Measurements from ENCODE around the gene ARGLU1.

ARGLU1 gene

DNA sequence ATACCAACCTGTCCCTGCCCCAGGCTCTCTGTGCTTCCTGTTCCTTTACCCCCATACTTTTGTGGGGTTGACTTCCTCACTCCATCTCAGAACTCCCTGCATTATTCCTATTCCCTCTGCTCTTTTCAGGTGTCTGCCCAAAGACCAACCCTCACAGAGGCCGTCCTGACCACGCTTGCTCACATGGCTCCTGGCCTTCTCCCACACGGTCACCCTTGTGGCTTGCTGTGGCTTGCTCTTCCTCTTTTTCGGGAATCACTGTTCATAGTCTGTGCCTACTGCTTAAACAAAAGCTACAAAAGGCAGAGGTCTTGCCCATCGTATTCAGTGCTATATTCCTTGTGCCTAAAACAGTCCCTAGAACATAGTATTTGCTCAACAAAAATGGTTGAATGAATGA, 25.2 kb upstream of the ARGLU1 start:
- peak; percentile 49 for DNase-seq (ENCODE audit: low read depth)

GRCh38 chr13:106591299-106591698, 23.4 kb upstream of the ARGLU1 start:
- no peak overlapping the region for H3K4me3 ChIP-seq (ENCODE audit: low read depth, low read length)
- TF ChIP-seq MYC (IDR thresholded peaks at IDR 0.05; ENCODE audit: low read depth, low read length) = no peak
- TF ChIP-seq, protein P1, sequence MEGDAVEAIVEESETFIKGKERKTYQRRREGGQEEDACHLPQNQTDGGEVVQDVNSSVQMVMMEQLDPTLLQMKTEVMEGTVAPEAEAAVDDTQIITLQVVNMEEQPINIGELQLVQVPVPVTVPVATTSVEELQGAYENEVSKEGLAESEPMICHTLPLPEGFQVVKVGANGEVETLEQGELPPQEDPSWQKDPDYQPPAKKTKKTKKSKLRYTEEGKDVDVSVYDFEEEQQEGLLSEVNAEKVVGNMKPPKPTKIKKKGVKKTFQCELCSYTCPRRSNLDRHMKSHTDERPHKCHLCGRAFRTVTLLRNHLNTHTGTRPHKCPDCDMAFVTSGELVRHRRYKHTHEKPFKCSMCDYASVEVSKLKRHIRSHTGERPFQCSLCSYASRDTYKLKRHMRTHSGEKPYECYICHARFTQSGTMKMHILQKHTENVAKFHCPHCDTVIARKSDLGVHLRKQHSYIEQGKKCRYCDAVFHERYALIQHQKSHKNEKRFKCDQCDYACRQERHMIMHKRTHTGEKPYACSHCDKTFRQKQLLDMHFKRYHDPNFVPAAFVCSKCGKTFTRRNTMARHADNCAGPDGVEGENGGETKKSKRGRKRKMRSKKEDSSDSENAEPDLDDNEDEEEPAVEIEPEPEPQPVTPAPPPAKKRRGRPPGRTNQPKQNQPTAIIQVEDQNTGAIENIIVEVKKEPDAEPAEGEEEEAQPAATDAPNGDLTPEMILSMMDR (IDR thresholded peaks at IDR 0.05; ENCODE audit: low read depth, low read length) = no peak
- TF ChIP-seq POLR2A (IDR thresholded peaks at IDR 0.05; ENCODE audit: extremely low read depth, insufficient read length) = no peak
- TF ChIP-seq, protein P2, sequence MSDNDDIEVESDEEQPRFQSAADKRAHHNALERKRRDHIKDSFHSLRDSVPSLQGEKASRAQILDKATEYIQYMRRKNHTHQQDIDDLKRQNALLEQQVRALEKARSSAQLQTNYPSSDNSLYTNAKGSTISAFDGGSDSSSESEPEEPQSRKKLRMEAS (IDR thresholded peaks at IDR 0.05; ENCODE audit: low read depth, low read length) = no peak
- DNase-seq (ENCODE audit: low read depth) = no peak

More for the DNA sequence above, 25.2 kb upstream of the ARGLU1 start:
- TF ChIP-seq, protein P2 (IDR thresholded peaks at IDR 0.05; ENCODE audit: low read depth, low read length) = peak; percentile 64; the same call in 1 of the 2 replicates
- no peak for TF ChIP-seq MYC (IDR thresholded peaks at IDR 0.05; ENCODE audit: low read depth, low read length)
- H3K4me3 ChIP-seq (ENCODE audit: low read depth, low read length) = no peak overlapping the region

GRCh38 chr13:106589716-106590115, 21.8 kb upstream of the ARGLU1 start:
- no peak overlapping the region for H3K4me3 ChIP-seq (ENCODE audit: low read depth, low read length)
- TF ChIP-seq, protein P2 (IDR thresholded peaks at IDR 0.05; ENCODE audit: low read depth, low read length) = no peak
- TF ChIP-seq, protein P1 (IDR thresholded peaks at IDR 0.05; ENCODE audit: low read depth, low read length) = no peak
- TF ChIP-seq MYC (IDR thresholded peaks at IDR 0.05; ENCODE audit: low read depth, low read length) (no peak), POLR2A (IDR thresholded peaks at IDR 0.05; ENCODE audit: extremely low read depth, insufficient read length) (no peak)
- no peak for DNase-seq (ENCODE audit: low read depth)

GRCh38 chr13:106588367-106588766, 20.4 kb upstream of the ARGLU1 start:
- H3K4me3 ChIP-seq (ENCODE audit: low read depth, low read length) = no peak overlapping the region
- DNase-seq (ENCODE audit: low read depth) = no peak
- TF ChIP-seq, protein P1 (IDR thresholded peaks at IDR 0.05; ENCODE audit: low read depth, low read length) = no peak
- TF ChIP-seq POLR2A (IDR thresholded peaks at IDR 0.05; ENCODE audit: extremely low read depth, insufficient read length) (no peak), MYC (IDR thresholded peaks at IDR 0.05; ENCODE audit: low read depth, low read length) (no peak)
- TF ChIP-seq, protein P2 (IDR thresholded peaks at IDR 0.05; ENCODE audit: low read depth, low read length) = no peak

DNA sequence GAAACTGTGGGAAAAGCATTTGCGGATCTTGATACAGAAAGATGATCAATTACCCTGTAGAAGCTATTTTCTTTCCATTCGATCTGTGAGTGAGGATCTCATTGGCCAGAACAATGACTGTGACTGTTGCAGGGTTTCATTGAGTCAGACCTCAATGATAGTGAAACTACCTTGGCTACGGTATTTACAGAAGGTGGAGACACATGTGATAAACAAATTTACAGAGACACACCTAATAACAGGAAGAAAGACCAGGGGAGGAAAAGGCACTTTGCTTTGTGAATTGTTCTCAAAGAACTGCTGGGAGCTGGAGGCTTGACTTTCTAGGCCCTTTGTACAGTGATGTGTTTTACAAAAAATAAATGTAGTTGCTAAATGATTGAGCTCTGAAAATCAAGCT, 19.9 kb upstream of the ARGLU1 start:
- no peak overlapping the region for H3K4me3 ChIP-seq (ENCODE audit: low read depth, low read length)
- DNase-seq (ENCODE audit: low read depth) = no peak
- TF ChIP-seq, protein P1 (IDR thresholded peaks at IDR 0.05; ENCODE audit: low read depth, low read length) = no peak
- TF ChIP-seq POLR2A (IDR thresholded peaks at IDR 0.05; ENCODE audit: extremely low read depth, insufficient read length) = no peak
- no peak for TF ChIP-seq MYC (IDR thresholded peaks at IDR 0.05; ENCODE audit: low read depth, low read length)
- TF ChIP-seq, protein P2 (IDR thresholded peaks at IDR 0.05; ENCODE audit: low read depth, low read length) = no peak

- TF ChIP-seq MYC (IDR thresholded peaks at IDR 0.05; ENCODE audit: low read depth, low read length) (no peak), POLR2A (IDR thresholded peaks at IDR 0.05; ENCODE audit: extremely low read depth, insufficient read length) (no peak)
- TF ChIP-seq, protein P2 (IDR thresholded peaks at IDR 0.05; ENCODE audit: low read depth, low read length) = no peak
- TF ChIP-seq, protein P1 (IDR thresholded peaks at IDR 0.05; ENCODE audit: low read depth, low read length) = no peak
- DNase-seq (ENCODE audit: low read depth) = no peak
- H3K4me3 ChIP-seq (ENCODE audit: low read depth, low read length) = no peak overlapping the region
These were observed 18.8 kb upstream of the ARGLU1 start for GRCh38 chr13:106586648-106587166.
